Kidney (tissue), 14 donors: ENCODE results near the gene SEC22A. TPM values are rescaled to one million over a fixed set of nuclear protein-coding genes. Genes with fewer than 3 reads are reported as not detected.
A peak's percentile ranks its signal among the peaks of the same experiment; 100 is the strongest.

Experiments
- DNase-seq, 5 donors: peaks; one replicate each; pipeline ENCODE4 v3.0.0-alpha.2; 2013 to 2020
- FAIRE-seq: peaks from 2 replicates; lab custom pipeline; 2012; peaks lifted over from hg19 to GRCh38; lab: Jason Lieb, UNC
- H3K27ac ChIP-seq, 2 donors: one replicate each; pipeline ENCODE4 v1.7.0; 2013; ENCODE audit warnings: low read depth in 2 of 2, low read length in 2 of 2, inconsistent platforms in 1 of 2
- H3K27me3 ChIP-seq: one replicate; pipeline ENCODE4 v1.7.1; 2013; ENCODE audit warnings: low read length, inconsistent platforms; ENCODE audit not compliant: control insufficient read depth, insufficient read depth
- H3K36me3 ChIP-seq, 3 donors: one replicate each; pipeline versions ENCODE4 v1.7.0 to v1.7.1; 2013; ENCODE audit warnings: low read length in 3 of 3, control low read depth in 1 of 3, inconsistent platforms in 1 of 3; ENCODE audit not compliant: insufficient read depth in 3 of 3, control insufficient read depth in 2 of 3
- H3K4me1 ChIP-seq, 3 donors: one replicate each; pipeline versions ENCODE4 v1.7.0 to v1.7.1; 2013; ENCODE audit warnings: low read length in 3 of 3, inconsistent platforms in 1 of 3, low read depth in 1 of 3; ENCODE audit not compliant: control insufficient read depth in 2 of 3, insufficient read depth in 2 of 3
- H3K4me3 ChIP-seq, 3 donors: one replicate each; pipeline versions ENCODE4 v1.7.0 to v1.8.1; 2013; ENCODE audit warnings: low read length in 3 of 3, control low read depth in 1 of 3, inconsistent platforms in 1 of 3
- H3K9ac ChIP-seq, 3 donors: one replicate each; pipeline versions ENCODE4 v1.7.0 to v1.7.1; 2013; ENCODE audit warnings: low read length in 3 of 3, control low read depth in 1 of 3, inconsistent platforms in 1 of 3
- H3K9me3 ChIP-seq, 3 donors: one replicate each; pipeline versions ENCODE4 v1.7.0 to v1.7.1; 2013; ENCODE audit warnings: low read length in 3 of 3, control low read depth in 1 of 3, inconsistent platforms in 1 of 3; ENCODE audit not compliant: control insufficient read depth in 2 of 3, insufficient read depth in 1 of 3
- CTCF ChIP-seq: IDR thresholded peaks from 3 replicates; pipeline ENCODE4 v1.5.1; 2012; ENCODE audit warnings: mild to moderate bottlenecking, moderate library complexity, borderline replicate concordance; ENCODE audit not compliant: insufficient read depth; ENCODE audit errors: extremely low read depth
- intact Hi-C: fragments of 100-400 bp; cut with DNase I; formaldehyde crosslinking; loops from one replicate; pipeline ENCODE4 v1.11.1; 2022
- polyA plus RNA-seq: library from polyadenylated mRNA; stranded (reverse); fragments of 350-450 nt; fragmentation: Illumina TruSeq; extraction: RNeasy Lipid Tissue Mini Kit (QIAGEN cat#74804); gene quantifications from one replicate; pipeline ENCODE4 v1.2.3, GENCODE V29; 2014; ENCODE audit warnings: low read depth, low replicate concordance; ENCODE audit not compliant: insufficient read depth
- total RNA-seq: library from RNA; stranded (reverse); fragmentation: NEBNext Ultra II Directional; extraction: Animal tissue kit (Norgen Biotek cat#: 25700); gene quantifications from one replicate; pipeline ENCODE4 v1.2.1, GENCODE V29; 2021
- donor health status: control.
- donor health status: control.
- donor health status: control.
- donor health status: control.
- donor health status: control.
- donor health status: DM: yes; HTN: yes; CAD: no.
- donor health status: Normal renal cell carcinoma (clear cell type).

SEC22A gene
- total and polyA plus RNA-seq, 2 donors from 2014 or later = 14.8 to 18.6 TPM

- H3K9ac ChIP-seq = no peak overlapping the region
- no peak for TF ChIP-seq CTCF
- FAIRE-seq = no peak
- peak in 1 of 5 donors; percentile 7 for DNase-seq
- intact Hi-C loops = no loop called here
- H3K27me3 ChIP-seq = no peaks in the 10 kb centered on the region
- no peak overlapping the region for H3K4me3 ChIP-seq
- no peaks in the 10 kb centered on the region for H3K9me3 ChIP-seq
- no peak overlapping the region for H3K27ac ChIP-seq
- peaks cover 0 to 7% (median 3%) of the 10 kb centered on the region in 3 donors for H3K36me3 ChIP-seq
- H3K4me1 ChIP-seq = no peaks in the 10 kb centered on the region
Observed at GRCh38 chr3:123295901-123296250, 94.1 kb downstream of the SEC22A start.

GRCh38 chr3:123296261-123296660 lies 94.5 kb downstream of the SEC22A start:
- no peak for TF ChIP-seq CTCF
- intact Hi-C loops = no loop called here
- FAIRE-seq (no peak), DNase-seq (no peak)
- H3K27me3 ChIP-seq = no peaks in the 10 kb centered on the region
- H3K4me1 ChIP-seq = no peaks in the 10 kb centered on the region
- no peaks in the 10 kb centered on the region for H3K9me3 ChIP-seq
- no peak overlapping the region for H3K4me3 ChIP-seq
- H3K36me3 ChIP-seq = peaks cover 0 to 7% (median 3%) of the 10 kb centered on the region in 3 donors
- H3K9ac ChIP-seq = no peak overlapping the region
- H3K27ac ChIP-seq = no peak overlapping the region

GRCh38 chr3:123296836-123297626 lies 95.3 kb downstream of the SEC22A start:
- Histone ChIP-seq H3K27me3 (no peaks in the 10 kb centered on the region), H3K27ac (no peak overlapping the region), H3K9me3 (no peaks in the 10 kb centered on the region), H3K4me1 (no peaks in the 10 kb centered on the region), H3K36me3 (peaks cover 0 to 7% (median 3%) of the 10 kb centered on the region in 3 donors), H3K4me3 (no peak overlapping the region), H3K9ac (no peak overlapping the region)
- FAIRE-seq = no peak
- intact Hi-C loops = no loop called here
- peak in 1 of 5 donors; percentile 50 for DNase-seq
- TF ChIP-seq CTCF = no peak
